Tibial artery (tissue), 4 donors: ENCODE measurements around the gene TTC23L.
"Not testable (repeated sequence)": the region's sequence is repeated elsewhere in the genome, so short reads cannot be mapped to it uniquely, and the experiment has no call there.

Experiments
- DNase-seq, 2 donors: peaks; one replicate each; pipeline ENCODE4 v3.0.0-alpha.2; 2019
- H3K27ac ChIP-seq, 2 donors: fragments of 200-600 bp; sonication (generic) in 1 of 2; 1 replicate in 1 of 2; 2 replicates in 1 of 2; pipeline ENCODE4 v1.5.1; 2018 to 2019; ENCODE audit warnings: mild to moderate bottlenecking in 1 of 2
- H3K27me3 ChIP-seq, 2 donors: fragments of 200-600 bp; sonication (generic) in 1 of 2; one replicate each; pipeline versions ENCODE4 v1.5.1 to v1.6.0; 2016 to 2019
- H3K36me3 ChIP-seq, 3 donors: fragments of 200-600 bp; sonication (generic) in 2 of 3; one replicate each; pipeline ENCODE4 v1.5.1; 2016 to 2019; ENCODE audit warnings: mild to moderate bottlenecking in 2 of 3
- H3K4me1 ChIP-seq, 4 donors: fragments of 200-600 bp; sonication (generic) in 2 of 4; 1 replicate in 3 of 4; 2 replicates in 1 of 4; pipeline ENCODE4 v1.5.1; 2016 to 2019
- H3K4me3 ChIP-seq, 2 donors: fragments of 200-600 bp; sonication (generic) in 1 of 2; 1 replicate in 1 of 2; 2 replicates in 1 of 2; pipeline ENCODE4 v1.5.1; 2018 to 2019; ENCODE audit warnings: mild to moderate bottlenecking in 2 of 2
- H3K9me3 ChIP-seq, 3 donors: fragments of 200-600 bp; sonication (generic) in 1 of 3; one replicate each; pipeline ENCODE4 v1.5.1; 2016 to 2019
- CTCF ChIP-seq, 2 experiments: fragments of 200-600 bp in 1 of 2; fragments of 450-650 bp in 1 of 2; IDR thresholded peaks; one replicate each; pipeline ENCODE4 v1.5.1; 2017 to 2019; ENCODE audit warnings: antibody characterized with exemption in 2 of 2, mild to moderate bottlenecking in 1 of 2, moderate library complexity in 1 of 2
- intact Hi-C: fragments of 100-400 bp; cut with DNase I; formaldehyde crosslinking; loops from one replicate; pipeline ENCODE4 v1.15.0; 2023; ENCODE audit warnings: low total_unique reads

TTC23L gene

DNA sequence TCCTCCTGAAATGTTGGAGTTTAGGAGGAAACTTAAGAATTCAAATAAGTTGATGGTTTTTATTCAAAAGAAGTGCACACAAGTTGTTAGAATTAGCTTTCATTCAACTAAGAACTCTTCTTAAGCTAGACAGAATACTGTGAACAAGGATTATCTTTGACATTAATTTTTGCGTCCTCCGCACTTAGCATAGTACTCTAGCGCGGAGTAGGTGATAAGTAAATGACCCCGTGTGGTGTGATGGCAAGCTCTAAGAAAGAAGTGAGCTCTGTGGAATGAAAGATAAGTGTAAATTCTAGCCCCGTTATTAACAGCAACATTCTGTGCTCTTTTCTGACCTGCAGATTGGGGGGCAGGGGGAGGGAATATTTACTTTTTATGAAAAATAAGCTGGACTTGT lies 77.6 kb downstream of the TTC23L start:
- intact Hi-C loops, result no loop called here

DNA sequence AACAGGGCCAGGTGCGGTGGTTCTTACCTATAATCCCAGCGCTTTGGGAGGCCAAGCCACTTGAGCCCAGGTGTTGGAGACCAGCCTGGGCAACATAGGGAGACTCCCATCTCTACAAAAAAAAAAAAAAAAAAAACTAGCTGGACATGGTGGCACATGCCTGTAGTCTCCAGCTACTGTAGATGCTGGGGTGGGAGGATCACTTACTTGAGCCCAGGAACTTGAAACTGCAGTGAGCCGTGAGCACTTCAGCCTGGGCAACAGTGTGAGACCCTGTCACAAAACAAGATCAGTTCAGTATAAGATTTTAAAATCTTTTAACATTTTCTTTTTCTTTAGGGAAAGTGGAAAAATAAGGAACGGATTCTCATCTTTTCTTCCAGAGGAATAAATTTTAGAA lies 79.1 kb downstream of the TTC23L start:
- Histone ChIP-seq H3K27ac (no peak overlapping the region), H3K4me3 (no peak overlapping the region), H3K9me3 (no peaks in the 10 kb centered on the region), H3K36me3 (peaks cover 27 to 36% (median 32%) of the 10 kb centered on the region in 3 donors), H3K4me1 (peaks cover 0 to 34% (median 28%) of the 10 kb centered on the region in 4 donors), H3K27me3 (no peaks in the 10 kb centered on the region)
- TF ChIP-seq CTCF (IDR thresholded peaks at IDR 0.05), result no peak
- no peak for DNase-seq
- intact Hi-C loops, result no loop called here

More for the DNA sequence above, 77.6 kb downstream of the TTC23L start:
- H3K4me1 ChIP-seq, result peaks cover 0 to 38% (median 28%) of the 10 kb centered on the region in 4 donors
- no peak for TF ChIP-seq CTCF (IDR thresholded peaks at IDR 0.05)
- peaks cover 24 to 30% (median 25%) of the 10 kb centered on the region in 3 donors for H3K36me3 ChIP-seq
- H3K4me3 ChIP-seq, result peak overlapping the region; percentile 88 to 96
- no peak for DNase-seq
- no peaks in the 10 kb centered on the region for H3K9me3 ChIP-seq
- H3K27me3 ChIP-seq, result no peaks in the 10 kb centered on the region
- H3K27ac ChIP-seq, result peak overlapping the region in 1 of 2 donors; percentile 86

DNA sequence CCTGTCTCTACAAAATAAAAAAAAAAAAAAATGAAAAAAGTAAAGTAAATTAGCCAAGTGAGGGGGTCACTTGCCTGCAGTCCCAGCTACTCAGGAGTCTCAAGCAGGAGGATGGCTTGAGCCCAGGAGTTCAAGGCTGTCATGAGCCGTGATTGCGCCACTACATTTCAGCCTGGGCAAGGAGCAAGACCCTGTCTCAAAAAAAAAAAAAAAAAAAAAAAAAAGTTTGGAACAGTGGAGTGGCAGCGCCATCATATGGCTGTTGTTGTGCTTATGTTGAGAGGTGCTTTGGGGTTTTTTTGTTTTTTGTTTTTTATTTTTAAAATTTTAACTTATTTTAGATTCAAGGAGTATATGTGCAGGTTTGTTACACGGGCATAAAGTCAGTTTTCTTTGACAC lies 80.1 kb downstream of the TTC23L start:
- intact Hi-C loops, result no loop called here
- H3K9me3 ChIP-seq, result no peaks in the 10 kb centered on the region
- no peak overlapping the region for H3K4me3 ChIP-seq
- peaks cover 34 to 46% (median 37%) of the 10 kb centered on the region in 3 donors for H3K36me3 ChIP-seq
- no peak for DNase-seq
- TF ChIP-seq CTCF (IDR thresholded peaks at IDR 0.05), result no peak
- H3K27me3 ChIP-seq, result no peaks in the 10 kb centered on the region
- H3K4me1 ChIP-seq, result peaks cover 0 to 27% (median 21%) of the 10 kb centered on the region in 4 donors
- H3K27ac ChIP-seq, result no peak overlapping the region

DNA sequence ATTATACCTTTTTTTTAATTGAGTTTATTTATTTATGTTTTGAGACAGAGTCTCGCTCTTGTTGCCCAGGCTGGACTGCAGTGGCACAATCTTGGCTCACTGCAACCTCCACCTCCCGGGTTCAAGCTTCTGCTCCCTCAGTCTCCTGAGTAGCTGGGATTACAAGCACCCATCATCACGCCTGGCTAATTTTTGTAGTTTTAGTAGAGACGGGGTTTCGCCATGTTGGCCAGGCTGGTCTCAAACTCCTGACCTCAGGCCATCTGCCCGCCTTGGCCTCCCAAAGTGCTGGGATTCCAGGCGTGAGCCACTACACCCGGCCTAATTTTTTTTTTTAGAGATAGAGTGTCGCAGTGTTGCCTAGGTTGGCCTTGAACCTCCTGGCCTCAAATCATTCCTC lies 84.3 kb downstream of the TTC23L start:
- H3K27me3 ChIP-seq, H3K27ac ChIP-seq, H3K4me1 ChIP-seq, H3K9me3 ChIP-seq, intact Hi-C loops, H3K4me3 ChIP-seq, DNase-seq: not testable (repeated sequence)
- peaks cover 42 to 70% (median 56%) of the 10 kb centered on the region in 3 donors for H3K36me3 ChIP-seq

- intact Hi-C loops, result no loop called here
- no peak for DNase-seq
- no peaks in the 10 kb centered on the region for H3K27me3 ChIP-seq
- H3K9me3 ChIP-seq, result no peaks in the 10 kb centered on the region
- H3K36me3 ChIP-seq, result peaks cover 42 to 66% (median 56%) of the 10 kb centered on the region in 3 donors
- no peak overlapping the region for H3K4me3 ChIP-seq
- TF ChIP-seq CTCF (IDR thresholded peaks at IDR 0.05), result no peak
- peaks cover 0 to 12% (median 2%) of the 10 kb centered on the region in 4 donors for H3K4me1 ChIP-seq
- H3K27ac ChIP-seq, result no peak overlapping the region
Measured at GRCh38 chr5:34923694-34924461, 84.9 kb downstream of the TTC23L start.

GRCh38 chr5:34924462-34924765 lies 85.5 kb downstream of the TTC23L start:
- Histone ChIP-seq H3K27ac (no peak overlapping the region), H3K4me1 (peaks cover 0 to 13% (median 3%) of the 10 kb centered on the region in 4 donors), H3K36me3 (peaks cover 42 to 62% (median 56%) of the 10 kb centered on the region in 3 donors), H3K9me3 (no peaks in the 10 kb centered on the region), H3K4me3 (no peak overlapping the region), H3K27me3 (no peaks in the 10 kb centered on the region)
- intact Hi-C loops, result no loop called here
- no peak for DNase-seq
- TF ChIP-seq CTCF (IDR thresholded peaks at IDR 0.05), result no peak
